Activated CD8-positive, alpha-beta memory T cell treated with anti-CD3 and anti-CD28 coated beads, Interleukin-2, amount 10 ng/mL, durations not matched to agents 7 days and 5 days (primary cell): ENCODE results near the gene CAPN13. TPM values are rescaled to one million over a fixed set of nuclear protein-coding genes. Genes with fewer than 3 reads are reported as not detected.
A peak's percentile ranks its signal among the peaks of the same experiment; 100 is the strongest.

ENCODE experiments used
- ATAC-seq: fragments of 150-1000 bp; cut with Tn5 transposase; one replicate; pipeline ENCODE4 v1.10.0; 2021; ENCODE audit warnings: moderate library complexity
- CTCF ChIA-PET: fragments of 350-600 bp; sonication (Branson Sonifier 250); formaldehyde crosslinking; loops from one replicate; lab custom pipeline; 2021; ENCODE audit warnings: antibody characterized with exemption; lab: Charles Lee
- DNase-seq: peaks from one replicate; pipeline ENCODE4 v3.0.0-alpha.2; 2020
- H3K27ac Mint-ChIP-seq: one replicate; pipeline ENCODE4 v1.8.0; 2021; ENCODE audit warnings: mild to moderate bottlenecking, mixed read lengths
- H3K27me3 Mint-ChIP-seq: one replicate; pipeline ENCODE4 v1.8.0; 2021; ENCODE audit warnings: mixed read lengths
- H3K36me3 Mint-ChIP-seq: one replicate; pipeline ENCODE4 v1.8.0; 2021; ENCODE audit warnings: mild to moderate bottlenecking, mixed read lengths
- H3K4me1 Mint-ChIP-seq: one replicate; pipeline ENCODE4 v1.8.0; 2021; ENCODE audit warnings: mixed read lengths
- H3K4me3 Mint-ChIP-seq: one replicate; pipeline ENCODE4 v1.8.0; 2021; ENCODE audit warnings: mild to moderate bottlenecking, moderate library complexity, mixed read lengths
- H3K9me3 Mint-ChIP-seq: one replicate; pipeline ENCODE4 v1.8.0; 2022; ENCODE audit warnings: low read depth, mixed read lengths
- total RNA-seq, 2 experiments: library from RNA; stranded (reverse); gene quantifications; one replicate each; pipeline ENCODE4 v1.2.3, GENCODE V29; 2021

Gene CAPN13
- total RNA-seq, 2 experiments from 2014 or later = not detected

GRCh38 chr2:30692829-30693275 lies 114.4 kb downstream of the CAPN13 start:
- peaks cover 3% of the 10 kb centered on the region for H3K27me3 Mint-ChIP-seq
- CTCF ChIA-PET = interaction anchor here (0.7 to 7.8 kb wide), 4 partner anchors 18 to 528 kb away, joined by 3 to 28 read pairs (median 4); no protein-coding TSS in a partner anchor
- no peaks in the 10 kb centered on the region for H3K9me3 Mint-ChIP-seq
- ATAC-seq (no peak), DNase-seq (peak; percentile 33)
- no peak overlapping the region for H3K27ac Mint-ChIP-seq
- no peaks in the 10 kb centered on the region for H3K4me1 Mint-ChIP-seq
- no peak overlapping the region for H3K4me3 Mint-ChIP-seq
- H3K36me3 Mint-ChIP-seq = no peaks in the 10 kb centered on the region

DNA sequence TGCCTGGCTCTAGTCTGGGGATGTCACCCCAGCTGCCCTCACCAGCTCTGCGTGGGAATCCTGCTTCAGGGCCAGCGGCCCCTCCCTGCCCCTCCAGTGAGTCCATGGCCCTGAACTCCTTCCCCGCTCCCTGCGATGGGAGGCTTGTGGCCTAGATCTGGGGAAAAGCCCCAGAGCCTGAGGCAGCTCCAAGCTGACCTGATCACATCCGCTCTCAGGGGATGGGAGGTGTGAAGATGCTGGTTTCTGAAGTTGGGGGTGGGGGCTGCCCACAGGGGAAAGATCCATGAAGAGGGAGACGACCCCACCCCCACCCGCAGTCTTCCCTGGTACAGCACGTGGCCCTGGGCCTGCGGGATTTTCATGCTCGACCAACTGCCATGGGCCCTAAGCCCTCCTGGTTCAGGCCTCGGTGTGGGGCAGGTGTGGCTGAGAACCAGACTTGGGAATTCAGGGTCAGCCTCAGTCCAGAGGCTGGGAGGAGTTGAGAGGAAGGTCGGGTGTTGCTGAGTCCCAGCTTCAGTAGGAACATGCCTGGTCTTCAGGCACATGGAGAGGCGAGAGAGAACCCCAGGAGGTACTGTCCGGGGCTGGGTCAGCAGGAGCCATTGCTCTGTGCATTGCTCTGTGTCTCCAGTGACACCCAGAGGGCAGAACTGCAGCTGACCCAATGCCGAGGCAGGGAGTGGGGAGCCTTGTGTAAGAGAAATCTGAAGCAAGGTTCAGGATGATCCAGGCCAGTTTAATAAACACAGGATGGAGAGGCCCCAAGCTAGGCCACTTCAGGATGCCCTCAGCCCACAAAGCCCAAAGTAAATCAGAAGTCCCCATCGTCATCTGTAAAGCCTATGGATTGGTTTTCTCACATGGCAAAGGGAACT lies 115.1 kb downstream of the CAPN13 start:
- peak; percentile 30 for DNase-seq
- no peak overlapping the region for H3K27ac Mint-ChIP-seq
- H3K36me3 Mint-ChIP-seq = no peaks in the 10 kb centered on the region
- no peak overlapping the region for H3K4me3 Mint-ChIP-seq
- peaks cover 3% of the 10 kb centered on the region for H3K27me3 Mint-ChIP-seq
- H3K9me3 Mint-ChIP-seq = no peaks in the 10 kb centered on the region
- no peak for ATAC-seq
- CTCF ChIA-PET = interaction anchor here (0.7 to 7.8 kb wide), 3 partner anchors 19 to 527 kb away, joined by 3 to 28 read pairs (median 5); no protein-coding TSS in a partner anchor
- H3K4me1 Mint-ChIP-seq = no peaks in the 10 kb centered on the region

- Mint-ChIP-seq H3K9me3 (no peaks in the 10 kb centered on the region), H3K4me3 (no peak overlapping the region), H3K36me3 (no peaks in the 10 kb centered on the region), H3K27ac (no peak overlapping the region), H3K27me3 (peaks cover 3% of the 10 kb centered on the region), H3K4me1 (no peaks in the 10 kb centered on the region)
- ATAC-seq = no peak
- peak; percentile 31 for DNase-seq
- CTCF ChIA-PET = interaction anchor here (7.8 kb wide), 1 partner anchor 20 kb away, joined by 28 read pairs; no protein-coding TSS in a partner anchor
Measured at GRCh38 chr2:30691091-30691947, 115.9 kb downstream of the CAPN13 start.

GRCh38 chr2:30690126-30690561 lies 117.1 kb downstream of the CAPN13 start:
- Mint-ChIP-seq H3K27ac (no peak overlapping the region), H3K4me1 (no peaks in the 10 kb centered on the region), H3K9me3 (no peaks in the 10 kb centered on the region), H3K4me3 (no peak overlapping the region), H3K27me3 (no peaks in the 10 kb centered on the region), H3K36me3 (no peaks in the 10 kb centered on the region)
- CTCF ChIA-PET = interaction anchor here (0.5 kb wide), 1 partner anchor 525 kb away, joined by 3 read pairs; no protein-coding TSS in a partner anchor
- ATAC-seq = no peak
- DNase-seq = peak; percentile 21

- CTCF ChIA-PET = interaction anchor here (0.5 to 1.7 kb wide), 3 partner anchors 481 to 525 kb away, joined by 3 to 5 read pairs (median 4); no protein-coding TSS in a partner anchor
- no peaks in the 10 kb centered on the region for H3K36me3 Mint-ChIP-seq
- no peak overlapping the region for H3K27ac Mint-ChIP-seq
- ATAC-seq = no peak
- no peaks in the 10 kb centered on the region for H3K4me1 Mint-ChIP-seq
- DNase-seq = no peak
- no peaks in the 10 kb centered on the region for H3K9me3 Mint-ChIP-seq
- H3K4me3 Mint-ChIP-seq = no peak overlapping the region
- H3K27me3 Mint-ChIP-seq = no peaks in the 10 kb centered on the region
Measured at GRCh38 chr2:30689496-30690125, 117.6 kb downstream of the CAPN13 start.

DNA sequence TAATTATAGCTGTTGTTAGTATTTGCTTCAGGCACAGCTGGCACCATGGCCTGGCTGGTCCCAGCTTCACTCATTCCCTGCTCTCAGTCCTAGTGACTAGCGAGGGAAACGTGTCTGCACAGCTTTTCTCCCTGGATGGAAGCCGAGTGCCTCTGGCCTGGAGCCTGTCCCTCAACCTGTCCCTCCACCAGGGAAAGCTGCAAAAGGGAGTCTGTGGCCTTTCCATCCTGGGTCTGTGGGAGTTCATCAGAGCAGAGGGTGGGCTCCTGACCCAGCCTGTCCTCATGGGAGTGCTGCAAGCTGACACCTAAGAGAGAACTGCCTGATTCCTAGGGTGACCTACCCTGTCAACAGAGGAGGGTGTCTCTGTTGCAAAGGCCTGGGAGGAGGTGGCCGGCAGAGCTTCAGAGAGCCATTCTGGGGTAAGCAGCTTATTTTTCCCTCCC lies 118.3 kb downstream of the CAPN13 start:
- peak; percentile 31 for DNase-seq
- ATAC-seq = no peak
- Mint-ChIP-seq H3K27me3 (no peaks in the 10 kb centered on the region), H3K4me1 (no peaks in the 10 kb centered on the region), H3K36me3 (no peaks in the 10 kb centered on the region), H3K27ac (no peak overlapping the region), H3K9me3 (no peaks in the 10 kb centered on the region), H3K4me3 (no peak overlapping the region)
- CTCF ChIA-PET = interaction anchor here (1.4 to 1.7 kb wide), 2 partner anchors 481 to 524 kb away, joined by 4 to 5 read pairs; no protein-coding TSS in a partner anchor

- Mint-ChIP-seq H3K9me3 (no peaks in the 10 kb centered on the region), H3K4me3 (no peak overlapping the region), H3K27me3 (no peaks in the 10 kb centered on the region), H3K36me3 (no peaks in the 10 kb centered on the region), H3K4me1 (no peaks in the 10 kb centered on the region), H3K27ac (no peak overlapping the region)
- peak; percentile 22 for DNase-seq
- no peak for ATAC-seq
- CTCF ChIA-PET = interaction anchor here (1.1 to 2.8 kb wide), 6 partner anchors 9 to 524 kb away, joined by 3 to 13 read pairs (median 4); no protein-coding TSS in a partner anchor
Measured at GRCh38 chr2:30686669-30687068, 120.6 kb downstream of the CAPN13 start.

- ATAC-seq (no peak), DNase-seq (peak; percentile 34)
- Mint-ChIP-seq H3K9me3 (no peaks in the 10 kb centered on the region), H3K27ac (no peak overlapping the region), H3K36me3 (no peaks in the 10 kb centered on the region), H3K27me3 (no peaks in the 10 kb centered on the region), H3K4me1 (no peaks in the 10 kb centered on the region), H3K4me3 (no peak overlapping the region)
- CTCF ChIA-PET = interaction anchor here (0.6 to 2.8 kb wide), 7 partner anchors 20 to 524 kb away, joined by 3 to 13 read pairs (median 3); no protein-coding TSS in a partner anchor
Measured at GRCh38 chr2:30686000-30686399, 121.2 kb downstream of the CAPN13 start.

GRCh38 chr2:30684996-30685395 lies 122.2 kb downstream of the CAPN13 start:
- DNase-seq (peak; percentile 23), ATAC-seq (no peak)
- Mint-ChIP-seq H3K36me3 (no peaks in the 10 kb centered on the region), H3K27me3 (no peaks in the 10 kb centered on the region), H3K9me3 (no peaks in the 10 kb centered on the region), H3K4me3 (no peak overlapping the region), H3K4me1 (no peaks in the 10 kb centered on the region), H3K27ac (no peak overlapping the region)
- CTCF ChIA-PET = interaction anchor here (2.5 to 2.8 kb wide), 2 partner anchors 26 to 520 kb away, joined by 9 to 13 read pairs; no protein-coding TSS in a partner anchor

DNA sequence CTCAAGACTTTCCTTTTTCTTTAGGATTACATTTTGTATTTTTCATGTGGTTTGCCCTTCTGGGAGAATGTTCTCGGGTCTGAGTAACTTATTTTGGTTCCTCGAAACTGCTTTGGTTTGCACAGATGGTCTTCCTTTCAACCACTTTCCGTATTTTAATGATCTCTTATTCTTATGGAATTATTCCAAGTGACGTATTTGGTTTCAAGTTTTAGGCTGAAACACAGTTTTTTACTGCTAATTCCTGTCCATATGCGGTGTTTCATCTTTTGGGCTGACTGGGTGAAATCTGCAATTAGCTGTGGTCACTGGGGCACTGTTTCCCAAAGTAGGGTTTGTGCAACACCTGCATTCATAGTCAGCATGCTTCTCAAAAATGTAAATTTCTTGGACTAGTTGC lies 122.7 kb downstream of the CAPN13 start:
- DNase-seq = no peak
- Mint-ChIP-seq H3K36me3 (no peaks in the 10 kb centered on the region), H3K9me3 (no peaks in the 10 kb centered on the region), H3K4me1 (no peaks in the 10 kb centered on the region), H3K27ac (no peak overlapping the region), H3K27me3 (no peaks in the 10 kb centered on the region), H3K4me3 (no peak overlapping the region)
- CTCF ChIA-PET = no interaction called here
- no peak for ATAC-seq

DNA sequence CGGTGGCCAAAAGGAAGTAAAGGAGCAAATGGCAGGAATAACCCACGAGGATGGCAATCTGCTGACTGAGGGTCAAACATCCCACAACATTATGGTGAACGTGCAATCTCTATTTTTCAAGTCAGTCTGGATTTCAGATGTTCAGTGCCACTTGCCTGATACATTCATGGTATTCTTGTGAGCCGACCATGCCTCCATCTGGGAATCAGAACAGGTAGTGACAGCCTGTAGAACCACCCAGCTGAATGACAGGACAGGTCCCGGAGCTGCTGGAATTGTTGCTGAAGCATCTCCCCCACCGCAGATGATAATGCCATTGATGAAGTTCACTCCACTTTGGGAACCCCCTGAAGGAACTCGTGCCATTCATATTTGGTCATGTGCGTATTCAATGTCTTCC lies 123.2 kb downstream of the CAPN13 start:
- H3K36me3 Mint-ChIP-seq = no peaks in the 10 kb centered on the region
- no peak overlapping the region for H3K27ac Mint-ChIP-seq
- ATAC-seq (no peak), DNase-seq (peak; percentile 22)
- H3K9me3 Mint-ChIP-seq = no peaks in the 10 kb centered on the region
- no peak overlapping the region for H3K4me3 Mint-ChIP-seq
- no peaks in the 10 kb centered on the region for H3K27me3 Mint-ChIP-seq
- CTCF ChIA-PET = no interaction called here
- no peaks in the 10 kb centered on the region for H3K4me1 Mint-ChIP-seq

- H3K4me3 Mint-ChIP-seq = no peak overlapping the region
- H3K4me1 Mint-ChIP-seq = no peaks in the 10 kb centered on the region
- no peaks in the 10 kb centered on the region for H3K36me3 Mint-ChIP-seq
- no peaks in the 10 kb centered on the region for H3K27me3 Mint-ChIP-seq
- CTCF ChIA-PET = no interaction called here
- DNase-seq (peak; percentile 26), ATAC-seq (no peak)
- H3K27ac Mint-ChIP-seq = no peak overlapping the region
- no peaks in the 10 kb centered on the region for H3K9me3 Mint-ChIP-seq
Measured at GRCh38 chr2:30683236-30683956, 123.8 kb downstream of the CAPN13 start.
